Neutrophil (primary cell): ENCODE data around the gene GNA14.

ENCODE experiments used
- H3K27ac ChIP-seq: fragments of 200-600 bp; sonication (generic); 2 replicates; pipeline ENCODE4 v1.5.1; 2016; ENCODE audit warnings: mild to moderate bottlenecking, moderate library complexity
- H3K27me3 ChIP-seq: fragments of 200-600 bp; sonication (generic); 2 replicates; pipeline ENCODE4 v1.6.0; 2016; ENCODE audit warnings: mild to moderate bottlenecking
- H3K36me3 ChIP-seq: fragments of 200-600 bp; sonication (generic); 2 replicates; pipeline ENCODE4 v1.5.1; 2017
- H3K4me1 ChIP-seq, 2 experiments: fragments of 200-600 bp in 1 of 2; sonication (generic) in 1 of 2; 1 replicate in 1 of 2; 2 replicates in 1 of 2; pipeline versions ENCODE4 v1.5.1 to v1.6.1; 2013 to 2016; ENCODE audit warnings: low read depth in 1 of 2, low read length in 1 of 2, mild to moderate bottlenecking in 1 of 2, moderate library complexity in 1 of 2; ENCODE audit not compliant: control insufficient read depth in 1 of 2, insufficient read depth in 1 of 2
- H3K4me3 ChIP-seq, 2 experiments: fragments of 200-600 bp in 1 of 2; sonication (generic) in 1 of 2; 1 replicate in 1 of 2; 2 replicates in 1 of 2; pipeline ENCODE4 v1.5.1; 2013 to 2016; ENCODE audit warnings: low read depth in 1 of 2, low read length in 1 of 2, mild to moderate bottlenecking in 1 of 2, moderate library complexity in 1 of 2
- H3K9me3 ChIP-seq: fragments of 200-600 bp; sonication (generic); 2 replicates; pipeline ENCODE4 v1.5.1; 2016
- CTCF ChIP-seq: fragments of 200-600 bp; sonication (generic); IDR thresholded peaks from 2 replicates; pipeline ENCODE4 v1.5.1; 2016; ENCODE audit warnings: antibody characterized with exemption

Gene GNA14

DNA sequence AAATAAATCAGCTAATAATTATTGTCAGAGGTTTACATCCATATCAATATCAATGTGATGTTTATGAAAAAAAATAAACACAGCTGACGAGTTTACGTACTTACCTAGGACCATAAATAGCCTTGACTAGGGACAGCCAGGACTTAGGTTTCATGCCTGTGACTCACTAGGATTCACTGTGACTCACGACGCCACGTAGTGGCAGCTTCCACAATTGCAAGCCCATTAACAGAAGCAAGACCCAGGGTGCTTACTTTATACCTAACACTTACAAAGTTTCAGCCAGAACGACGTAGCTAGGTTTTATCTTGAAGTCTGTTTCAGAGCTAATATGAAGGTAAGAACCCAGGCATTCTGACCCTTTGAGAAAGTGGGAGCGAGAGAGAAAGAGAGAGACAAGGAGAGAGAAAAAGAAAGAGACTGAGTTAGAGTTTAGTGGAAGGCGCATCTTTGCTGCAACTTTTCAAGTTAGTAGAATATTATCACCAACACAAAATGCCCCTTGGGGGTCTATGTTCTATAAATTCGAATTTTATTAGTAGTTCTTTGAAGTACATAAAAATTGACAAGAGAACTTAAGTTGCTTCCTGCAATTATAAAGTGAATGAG is 191.2 kb downstream of the GNA14 start:
- no peak overlapping the region for H3K27ac ChIP-seq
- no peak overlapping the region for H3K4me3 ChIP-seq
- H3K36me3 ChIP-seq, result no peaks in the 10 kb centered on the region
- no peaks in the 10 kb centered on the region for H3K27me3 ChIP-seq
- H3K4me1 ChIP-seq, result peaks cover 16 to 22% of the 10 kb centered on the region in 2 experiments
- peak; percentile 88 for TF ChIP-seq CTCF
- H3K9me3 ChIP-seq, result no peaks in the 10 kb centered on the region

GRCh38 chr9:77455312-77455927 is 192.7 kb downstream of the GNA14 start:
- Histone ChIP-seq H3K4me3 (no peak overlapping the region), H3K4me1 (peaks cover 16 to 22% of the 10 kb centered on the region in 2 experiments), H3K9me3 (no peaks in the 10 kb centered on the region), H3K27ac (peak overlapping the region; percentile 6), H3K36me3 (no peaks in the 10 kb centered on the region), H3K27me3 (no peaks in the 10 kb centered on the region)
- TF ChIP-seq CTCF, result peak; percentile 52

- H3K27ac ChIP-seq, result peak overlapping the region; percentile 6
- H3K4me1 ChIP-seq, result peaks cover 16 to 22% of the 10 kb centered on the region in 2 experiments
- no peaks in the 10 kb centered on the region for H3K27me3 ChIP-seq
- no peak overlapping the region for H3K4me3 ChIP-seq
- no peaks in the 10 kb centered on the region for H3K9me3 ChIP-seq
- no peaks in the 10 kb centered on the region for H3K36me3 ChIP-seq
- TF ChIP-seq CTCF, result no peak
Measured at GRCh38 chr9:77454663-77455062, 193.5 kb downstream of the GNA14 start.

- Histone ChIP-seq H3K27me3 (no peaks in the 10 kb centered on the region), H3K4me3 (peak overlapping the region; percentile 37 to 59), H3K36me3 (no peaks in the 10 kb centered on the region), H3K4me1 (peaks cover 16 to 22% of the 10 kb centered on the region in 2 experiments), H3K27ac (peak overlapping the region; percentile 64), H3K9me3 (no peaks in the 10 kb centered on the region)
- TF ChIP-seq CTCF, result no peak
Measured at GRCh38 chr9:77453825-77454647, 194.1 kb downstream of the GNA14 start.

GRCh38 chr9:77451507-77451906 is 196.6 kb downstream of the GNA14 start:
- Histone ChIP-seq H3K9me3 (no peaks in the 10 kb centered on the region), H3K27me3 (no peaks in the 10 kb centered on the region), H3K4me1 (peaks cover 16 to 22% of the 10 kb centered on the region in 2 experiments), H3K4me3 (no peak overlapping the region), H3K27ac (no peak overlapping the region), H3K36me3 (no peaks in the 10 kb centered on the region)
- TF ChIP-seq CTCF, result no peak
